MG63 (cell line): ENCODE data around the gene HMBS. TPM values are rescaled to one million over a fixed set of nuclear protein-coding genes. Genes with fewer than 3 reads are reported as not detected.
A peak's percentile ranks its signal among the peaks of the same experiment; 100 is the strongest.
"Not testable (repeated sequence)": the region's sequence is repeated elsewhere in the genome, so short reads cannot be mapped to it uniquely, and the experiment has no call there.

Source experiments
- DNase-seq: peaks from one replicate; pipeline ENCODE4 v3.0.0-alpha.2; 2020
- H3K27me3 ChIP-seq: fragments of 250-450 bp; sonication (Bioruptor Pico); 2 replicates; pipeline ENCODE4 v1.5.1; 2020; ENCODE audit warnings: mild to moderate bottlenecking, moderate library complexity
- H3K36me3 ChIP-seq: fragments of 250-450 bp; sonication (Bioruptor Pico); 2 replicates; pipeline ENCODE4 v1.5.1; 2020; ENCODE audit warnings: mild to moderate bottlenecking, moderate library complexity
- H3K4me3 ChIP-seq: fragments of 250-450 bp; sonication (Bioruptor Pico); 2 replicates; pipeline ENCODE4 v1.5.1; 2020; ENCODE audit warnings: mild to moderate bottlenecking, moderate library complexity
- H3K9me3 ChIP-seq: fragments of 250-450 bp; sonication (Bioruptor Pico); 2 replicates; pipeline ENCODE4 v1.5.1; 2020; ENCODE audit warnings: mild to moderate bottlenecking, moderate library complexity
- total RNA-seq: library from RNA; depleted of rRNA; stranded (reverse); fragments of >200 nt; shearing (Covaris generic); gene quantifications from 2 replicates; pipeline ENCODE4 v1.2.3, GENCODE V29; 2014; ENCODE audit warnings: low replicate concordance

HMBS gene
- total RNA-seq, 1 experiment from 2014 or later, result 54.7 TPM

DNA sequence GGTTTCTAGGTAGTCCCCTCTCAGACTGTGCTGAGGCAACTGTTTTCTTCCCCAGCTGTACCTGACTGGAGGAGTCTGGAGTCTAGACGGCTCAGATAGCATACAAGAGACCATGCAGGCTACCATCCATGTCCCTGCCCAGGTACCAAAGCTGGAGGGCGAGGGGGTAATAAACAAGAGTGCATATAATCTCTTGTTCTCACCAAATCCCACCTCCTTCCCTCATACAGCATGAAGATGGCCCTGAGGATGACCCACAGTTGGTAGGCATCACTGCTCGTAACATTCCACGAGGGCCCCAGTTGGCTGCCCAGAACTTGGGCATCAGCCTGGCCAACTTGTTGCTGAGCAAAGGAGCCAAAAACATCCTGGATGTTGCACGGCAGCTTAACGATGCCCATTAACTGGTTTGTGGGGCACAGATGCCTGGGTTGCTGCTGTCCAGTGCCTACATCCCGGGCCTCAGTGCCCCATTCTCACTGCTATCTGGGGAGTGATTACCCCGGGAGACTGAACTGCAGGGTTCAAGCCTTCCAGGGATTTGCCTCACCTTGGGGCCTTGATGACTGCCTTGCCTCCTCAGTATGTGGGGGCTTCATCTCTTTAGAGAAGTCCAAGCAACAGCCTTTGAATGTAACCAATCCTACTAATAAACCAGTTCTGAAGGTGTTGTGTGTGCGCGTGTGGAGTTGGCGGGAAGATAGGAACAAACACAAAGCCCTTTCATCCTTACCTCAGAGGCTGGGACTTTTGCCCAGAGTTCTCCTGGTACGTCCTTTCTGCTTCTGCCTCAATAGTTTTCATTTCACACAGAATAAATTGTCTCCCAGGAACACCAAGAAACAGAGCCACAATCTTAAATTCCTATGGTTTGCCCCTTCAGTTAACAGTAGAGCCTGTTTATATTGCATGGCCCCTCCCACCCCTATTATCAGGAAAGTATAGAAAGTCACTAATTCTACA is 8.5 kb downstream of the HMBS start:
- peak; percentile 36 for DNase-seq
- peak overlapping the region; percentile 79 for H3K4me3 ChIP-seq
- no peaks in the 10 kb centered on the region for H3K27me3 ChIP-seq
- H3K9me3 ChIP-seq, result no peaks in the 10 kb centered on the region
- peaks cover 63% of the 10 kb centered on the region for H3K36me3 ChIP-seq

DNA sequence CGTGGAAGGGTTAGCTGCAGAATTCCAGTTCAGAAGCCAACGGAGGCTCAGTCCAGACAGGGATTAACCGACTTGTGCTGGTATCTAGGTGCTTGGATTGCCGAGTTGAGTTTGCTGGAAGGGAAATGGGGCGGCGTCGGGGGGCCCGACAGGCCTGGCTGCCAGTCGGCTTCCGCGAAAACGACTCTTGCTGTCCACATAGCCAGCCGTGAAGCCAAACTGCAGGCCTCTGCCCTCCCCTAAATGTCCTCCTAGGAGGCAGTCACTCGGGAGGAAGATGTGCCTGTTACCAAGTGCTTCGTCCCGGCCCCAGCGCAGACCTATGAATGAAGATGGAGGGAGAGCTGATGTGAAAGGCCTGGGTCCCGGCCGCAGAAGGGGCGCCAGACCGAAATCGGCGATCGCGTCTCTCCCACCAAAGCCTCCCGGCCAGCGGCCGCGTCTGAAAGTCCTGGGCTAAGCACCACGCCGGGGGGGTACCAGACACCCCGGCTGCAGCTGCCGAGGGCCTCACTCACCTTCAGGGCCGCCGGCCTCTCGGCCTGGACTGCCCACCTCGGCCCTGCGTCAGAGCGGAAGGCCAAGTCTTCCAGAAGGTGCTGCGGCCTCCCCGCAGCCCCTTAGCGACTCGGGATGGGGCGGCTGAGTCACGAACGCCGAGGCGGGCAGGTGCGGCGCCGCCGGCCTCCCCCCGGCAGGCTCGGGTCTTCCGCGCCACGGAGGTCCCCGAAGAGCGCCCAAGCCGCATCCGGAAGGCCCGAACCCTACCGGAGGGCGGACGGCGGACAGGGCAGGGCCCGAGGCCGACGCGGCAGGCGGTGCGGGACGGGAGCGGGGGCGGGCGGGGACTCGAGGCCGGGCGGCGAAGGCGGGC is 9.5 kb downstream of the HMBS start:
- no peaks in the 10 kb centered on the region for H3K9me3 ChIP-seq
- peak overlapping the region; percentile 79 for H3K4me3 ChIP-seq
- peaks cover 71% of the 10 kb centered on the region for H3K36me3 ChIP-seq
- no peaks in the 10 kb centered on the region for H3K27me3 ChIP-seq
- peak; percentile 19 for DNase-seq

DNA sequence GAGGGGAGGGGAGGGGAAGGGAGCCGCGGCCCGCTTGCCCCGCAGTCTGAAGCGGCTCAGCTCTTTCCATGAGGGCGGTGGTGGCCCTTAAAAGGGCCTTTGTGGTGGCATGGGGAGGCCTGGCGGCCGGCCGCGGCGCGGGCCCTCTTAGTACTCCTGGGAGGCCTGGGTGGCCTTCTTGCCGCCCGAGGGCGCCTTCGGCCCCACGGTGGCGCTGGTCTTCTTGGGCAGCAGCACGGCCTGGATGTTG is 10.1 kb downstream of the HMBS start:
- Histone ChIP-seq H3K4me3 (peak overlapping the region; percentile 79), H3K9me3 (no peaks in the 10 kb centered on the region), H3K27me3 (no peaks in the 10 kb centered on the region), H3K36me3 (peaks cover 71% of the 10 kb centered on the region)
- peak; percentile 78 for DNase-seq

DNA sequence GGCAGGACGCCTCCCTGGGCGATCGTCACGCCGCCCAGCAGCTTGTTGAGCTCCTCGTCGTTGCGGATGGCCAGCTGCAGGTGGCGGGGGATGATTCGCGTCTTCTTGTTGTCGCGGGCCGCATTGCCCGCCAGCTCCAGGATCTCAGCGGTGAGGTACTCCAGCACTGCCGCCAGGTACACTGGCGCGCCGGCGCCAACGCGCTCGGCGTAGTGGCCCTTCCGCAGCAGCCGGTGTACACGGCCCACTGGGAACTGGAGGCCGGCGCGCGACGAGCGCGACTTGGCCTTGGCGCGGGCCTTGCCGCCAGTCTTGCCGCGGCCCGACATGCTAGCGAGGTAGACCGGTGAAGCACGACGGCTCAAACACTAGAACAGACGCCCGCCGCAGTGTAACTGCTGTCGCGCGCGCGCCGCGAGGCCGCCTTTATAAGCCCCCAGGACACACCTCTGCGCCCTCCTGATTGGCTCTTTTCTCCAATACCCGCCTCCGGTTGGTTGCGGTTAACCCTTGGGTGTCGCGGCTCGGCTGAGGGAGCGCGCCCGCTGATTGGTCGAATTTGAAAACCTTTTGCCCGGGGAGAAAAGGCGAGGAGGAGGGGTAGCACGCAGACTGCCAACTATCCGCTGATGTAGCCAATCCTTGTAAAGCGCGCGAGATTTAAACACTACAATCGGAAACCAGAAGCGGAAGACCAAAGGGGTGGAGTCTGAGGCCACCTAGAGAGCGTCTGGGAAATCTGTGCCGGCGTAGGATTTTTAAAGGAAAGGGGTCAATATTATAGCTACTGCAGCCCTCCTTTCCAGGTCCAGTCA is 10.6 kb downstream of the HMBS start:
- H3K27me3 ChIP-seq, result no peaks in the 10 kb centered on the region
- no peaks in the 10 kb centered on the region for H3K9me3 ChIP-seq
- DNase-seq, result peak; percentile 99
- peak overlapping the region; percentile 79 for H3K4me3 ChIP-seq
- H3K36me3 ChIP-seq, result peaks cover 74% of the 10 kb centered on the region

DNA sequence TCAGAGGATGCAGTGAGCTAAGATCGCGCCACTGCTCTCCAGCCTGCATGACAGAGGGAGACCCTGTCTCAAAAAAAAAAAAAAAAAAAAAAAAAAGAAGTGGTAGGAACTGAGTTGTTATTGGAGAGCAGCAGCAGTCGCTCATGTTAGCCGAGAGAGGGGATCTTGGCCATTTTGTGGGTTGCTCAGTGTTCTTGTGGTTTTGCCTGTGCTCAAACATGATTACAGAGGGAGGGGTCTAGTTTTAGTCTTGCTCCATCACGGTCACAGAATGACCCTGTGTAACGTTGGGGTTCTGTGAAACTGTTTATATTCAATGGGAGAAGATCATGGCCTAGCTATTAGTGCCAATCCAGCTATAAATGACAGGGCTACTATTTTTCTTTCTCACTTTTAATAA is 15.0 kb downstream of the HMBS start:
- Histone ChIP-seq H3K9me3 (no peaks in the 10 kb centered on the region), H3K36me3 (peaks cover 40% of the 10 kb centered on the region), H3K27me3 (no peaks in the 10 kb centered on the region), H3K4me3 (no peak overlapping the region; the same call in 1 of the 2 replicates)
- DNase-seq, result no peak

DNA sequence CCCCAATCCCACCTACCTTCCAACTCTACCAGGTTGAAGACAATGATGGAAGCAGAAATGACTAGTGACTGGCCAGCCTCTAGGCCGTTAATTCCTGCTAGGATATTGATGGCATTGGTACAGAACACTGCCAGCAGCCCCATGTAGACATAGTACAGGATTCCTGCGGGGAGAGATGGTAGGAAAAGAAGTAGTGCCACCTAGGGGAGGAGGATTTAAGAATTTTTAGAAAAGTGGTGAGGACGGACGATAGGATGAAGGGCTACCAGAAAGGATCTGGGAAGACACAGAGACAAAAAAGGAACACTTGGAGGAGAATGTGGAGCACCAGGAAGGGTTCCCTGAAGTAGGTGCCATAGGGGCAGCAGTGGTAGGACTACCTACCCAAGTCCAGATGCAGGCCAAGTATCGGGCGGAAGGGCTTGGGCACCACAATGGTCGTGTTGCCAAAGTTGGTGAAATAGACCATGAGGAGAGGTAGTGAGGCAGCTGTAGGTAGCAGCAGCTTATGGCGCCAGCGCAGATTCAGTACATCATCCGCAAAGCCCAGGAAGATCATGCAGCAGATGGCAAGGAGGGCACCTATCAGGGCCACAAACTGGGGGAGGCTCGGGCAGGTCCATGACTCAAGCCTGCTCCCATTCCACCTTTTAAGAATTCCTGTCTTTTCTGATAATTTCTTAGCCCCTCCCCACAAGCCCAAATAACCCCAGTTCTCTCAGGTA is 15.7 kb downstream of the HMBS start:
- DNase-seq, result peak; percentile 34
- Histone ChIP-seq H3K36me3 (peaks cover 35% of the 10 kb centered on the region), H3K27me3 (no peaks in the 10 kb centered on the region), H3K4me3 (peak overlapping the region; percentile 97), H3K9me3 (no peaks in the 10 kb centered on the region)

DNA sequence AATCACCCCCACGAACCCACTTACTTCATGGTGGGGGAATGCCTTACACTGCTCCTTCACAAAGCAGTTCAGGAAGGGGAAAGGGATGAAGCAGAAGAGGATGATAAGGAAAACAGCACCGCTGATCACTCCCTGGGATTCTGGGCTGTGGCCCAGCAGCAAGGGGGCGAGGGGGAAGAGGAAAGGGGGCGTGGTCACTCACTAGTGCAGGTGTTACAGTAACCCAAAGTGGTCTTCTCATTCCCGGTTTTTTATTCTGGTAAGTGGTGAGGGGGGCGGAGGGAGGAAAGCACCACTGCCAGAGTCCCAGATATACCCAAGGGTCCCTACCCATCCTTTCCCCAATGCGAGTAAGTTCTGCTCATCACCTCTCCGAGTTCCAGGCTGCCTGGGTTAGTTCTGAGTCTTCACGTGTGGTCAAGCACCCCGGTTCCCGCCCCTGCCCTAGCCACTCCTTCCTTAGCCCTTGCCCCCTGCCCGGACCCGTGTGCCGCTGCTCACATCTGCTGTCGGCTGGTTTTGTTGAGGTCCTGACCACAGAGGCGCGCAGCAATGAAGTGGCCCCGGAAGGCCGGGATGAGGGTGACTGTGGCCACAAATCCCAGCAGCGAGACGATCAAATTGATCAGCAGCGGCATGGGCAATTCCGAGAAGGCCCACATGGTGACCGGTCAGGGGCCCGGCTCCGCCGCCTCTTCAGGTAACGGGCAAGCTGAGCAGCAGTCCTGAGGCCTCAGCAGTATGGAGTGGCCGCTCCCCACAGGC is 16.5 kb downstream of the HMBS start:
- Histone ChIP-seq H3K27me3 (no peaks in the 10 kb centered on the region), H3K4me3 (peak overlapping the region; percentile 97), H3K36me3 (peaks cover 32% of the 10 kb centered on the region), H3K9me3 (no peaks in the 10 kb centered on the region)
- peak; percentile 60 for DNase-seq

DNA sequence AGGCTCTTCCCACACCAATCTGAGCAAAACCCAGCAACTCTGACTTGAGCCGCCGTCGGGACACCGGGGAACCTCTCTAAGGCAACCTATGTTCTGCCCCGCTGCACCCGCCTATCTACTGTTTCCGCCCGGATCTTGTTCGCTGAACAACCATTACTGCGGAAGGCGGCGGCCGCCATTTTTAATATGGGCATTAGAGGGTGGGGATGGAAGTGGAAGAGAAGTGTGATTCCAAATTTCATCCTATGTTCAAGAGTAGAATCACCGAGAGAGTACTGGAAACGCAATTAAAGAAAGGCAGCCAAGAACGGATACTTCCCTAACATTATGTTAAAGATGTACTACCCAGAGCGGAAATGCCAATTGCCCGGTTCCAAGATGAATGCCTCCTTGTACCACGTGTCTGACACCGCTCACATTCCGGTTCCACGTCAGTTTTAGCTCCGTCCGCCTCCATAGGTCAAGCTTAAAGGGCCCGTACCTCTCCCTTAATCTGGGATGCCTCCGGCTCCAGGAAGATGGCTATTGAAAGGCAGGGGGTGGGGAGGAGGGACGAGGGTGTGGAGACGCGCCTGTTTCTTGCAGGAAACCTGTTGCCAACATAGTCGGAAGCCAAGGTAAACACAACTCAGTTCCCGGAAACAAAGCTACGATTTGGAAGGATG is 17.2 kb downstream of the HMBS start, which contains the start of gene DPAGT1:
Gene DPAGT1, minus strand, starts transcription at position 95 of the 665 bp plus-strand sequence. CDS start 198 bp downstream, outside the sequence.
- H3K4me3 ChIP-seq, result peak within 1 kb of the TSS; percentile 97
- DNase-seq, result peak; percentile 97
- peaks cover 25% of the 10 kb centered on the region for H3K36me3 ChIP-seq
- H3K27me3 ChIP-seq, result no peaks in the 10 kb centered on the region
- H3K9me3 ChIP-seq, result no peaks in the 10 kb centered on the region

DNA sequence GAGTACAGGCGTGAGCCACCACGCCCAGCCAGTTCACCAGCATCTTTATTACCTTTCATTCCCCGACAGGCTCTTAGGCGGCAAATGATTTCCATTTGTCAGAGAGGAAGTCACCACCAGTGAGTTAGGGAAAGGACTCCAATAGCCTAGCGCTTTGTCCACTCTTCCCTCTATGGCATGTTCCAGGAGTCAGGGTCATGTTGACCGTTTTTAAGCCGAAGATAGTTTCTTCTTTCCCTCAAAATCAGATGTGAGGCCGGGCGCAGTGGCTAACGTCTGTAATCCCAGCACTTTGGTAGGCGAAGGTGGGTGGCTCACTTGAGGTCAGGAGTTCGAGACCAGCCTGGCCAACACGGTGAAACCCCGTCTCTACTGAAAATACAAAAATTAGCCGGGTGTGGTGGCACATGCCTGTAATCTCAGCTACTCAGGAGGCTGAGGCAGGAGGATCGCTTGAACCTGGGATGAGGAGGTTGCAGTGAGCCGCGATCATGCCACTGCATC is 18.5 kb downstream of the HMBS start:
- not testable (repeated sequence) for H3K9me3 ChIP-seq, DNase-seq, H3K27me3 ChIP-seq
- Histone ChIP-seq H3K36me3 (peaks cover 12% of the 10 kb centered on the region), H3K4me3 (peak overlapping the region; percentile 97)

DNA sequence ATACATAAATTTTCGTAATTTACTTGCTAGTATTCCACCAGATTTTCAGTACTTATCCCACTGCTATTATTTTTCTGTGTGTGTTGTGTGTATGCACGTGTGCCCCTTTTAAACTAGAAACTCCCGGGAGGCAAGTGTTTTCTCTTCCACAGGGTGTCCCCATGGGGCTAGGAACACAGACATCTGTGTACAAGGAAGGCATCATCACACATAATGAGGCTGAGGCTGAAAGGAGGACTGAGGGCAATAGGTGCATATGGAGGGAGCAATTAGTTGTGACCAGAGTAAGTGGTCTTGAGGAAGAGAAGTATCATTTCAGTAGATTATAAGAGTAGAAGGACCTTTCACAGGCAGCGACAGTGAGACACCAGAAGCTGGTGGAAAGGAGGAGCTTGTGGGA is 19.1 kb downstream of the HMBS start:
- no peaks in the 10 kb centered on the region for H3K27me3 ChIP-seq
- peaks cover 6% of the 10 kb centered on the region for H3K36me3 ChIP-seq
- H3K9me3 ChIP-seq, result no peaks in the 10 kb centered on the region
- no peak overlapping the region for H3K4me3 ChIP-seq
- DNase-seq, result no peak

DNA sequence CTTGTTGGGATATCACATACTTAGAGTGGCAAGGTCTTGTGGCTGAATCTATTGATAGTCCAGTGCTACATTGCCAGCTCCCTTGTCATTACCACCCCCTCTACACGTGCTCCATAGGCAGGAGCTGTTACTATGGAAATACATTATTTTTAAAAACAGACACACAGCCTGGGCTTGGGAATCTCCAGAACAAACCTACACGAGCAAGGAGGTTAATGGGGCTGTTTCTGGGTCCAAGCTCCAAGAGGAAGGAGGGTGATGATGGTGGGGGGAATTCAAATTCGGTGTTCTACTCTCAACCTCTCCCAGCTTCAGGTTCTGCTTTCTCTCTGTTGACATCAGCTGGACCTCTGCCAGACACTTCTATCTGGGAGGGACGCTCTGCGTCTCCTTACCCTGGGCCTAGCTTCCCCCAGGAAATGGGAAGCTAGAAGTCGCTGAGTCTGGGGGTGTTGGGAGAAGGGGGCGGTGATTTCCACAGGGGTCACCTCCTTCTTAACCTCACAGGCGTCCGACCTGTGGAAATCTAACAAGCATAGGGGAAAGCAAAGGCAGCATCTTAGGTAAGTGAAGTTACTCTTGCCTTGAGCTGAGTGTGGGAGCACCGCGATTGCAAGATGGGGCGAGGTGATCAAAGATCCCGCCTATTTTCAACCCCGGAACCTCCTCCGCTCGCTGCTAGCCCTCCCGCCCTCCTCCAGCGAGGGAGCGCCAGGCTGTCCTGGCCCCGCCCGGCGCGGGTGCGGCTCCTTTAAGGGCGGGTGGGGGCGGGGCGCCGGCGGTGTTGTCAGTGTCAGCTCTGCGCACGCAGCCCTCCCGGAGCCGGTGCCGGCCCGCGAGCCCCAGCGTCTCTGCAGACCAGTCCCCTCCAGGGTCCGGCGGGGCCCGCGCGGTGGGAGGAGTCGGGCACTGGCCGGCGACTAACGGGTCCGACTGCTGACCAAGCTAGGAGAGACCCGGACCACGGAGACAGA is 22.2 kb downstream of the HMBS start, which contains the start of gene C2CD2L:
Gene C2CD2L, plus strand, starts transcription at position 781 of the 974 bp plus-strand sequence. CDS start 398 bp downstream, outside the sequence.
- no peaks in the 10 kb centered on the region for H3K9me3 ChIP-seq
- peaks cover 9% of the 10 kb centered on the region for H3K36me3 ChIP-seq
- no peaks in the 10 kb centered on the region for H3K27me3 ChIP-seq
- peak; percentile 92 for DNase-seq
- peak within 1 kb of the TSS; percentile 83 for H3K4me3 ChIP-seq

DNA sequence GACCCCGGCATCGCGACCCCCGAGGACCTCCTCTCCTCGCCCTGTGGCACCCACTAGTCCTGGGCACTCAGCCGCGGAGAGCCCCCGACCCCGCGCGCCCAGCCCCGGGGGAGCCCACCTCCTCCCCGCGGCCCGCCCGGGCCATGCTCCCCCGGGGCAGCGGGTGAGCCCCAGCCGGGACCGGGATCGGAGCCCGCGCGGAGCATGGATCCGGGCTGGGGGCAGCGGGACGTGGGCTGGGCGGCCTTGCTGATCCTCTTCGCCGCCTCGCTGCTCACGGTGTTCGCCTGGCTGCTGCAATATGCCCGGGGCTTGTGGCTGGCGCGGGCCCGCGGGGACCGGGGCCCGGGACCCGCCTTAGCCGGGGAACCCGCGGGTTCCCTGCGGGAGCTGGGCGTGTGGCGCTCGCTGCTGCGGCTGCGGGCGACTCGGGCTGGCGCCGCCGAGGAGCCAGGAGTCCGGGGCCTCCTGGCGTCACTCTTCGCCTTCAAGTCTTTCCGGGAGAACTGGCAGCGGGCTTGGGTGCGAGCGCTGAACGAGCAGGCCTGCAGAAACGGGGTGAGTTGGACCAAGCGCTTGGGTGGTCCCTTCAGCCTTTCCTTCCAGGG is 23.0 kb downstream of the HMBS start:
- peak; percentile 18 for DNase-seq
- Histone ChIP-seq H3K27me3 (no peaks in the 10 kb centered on the region), H3K36me3 (peaks cover 11% of the 10 kb centered on the region), H3K4me3 (peak overlapping the region; percentile 83), H3K9me3 (no peaks in the 10 kb centered on the region)

DNA sequence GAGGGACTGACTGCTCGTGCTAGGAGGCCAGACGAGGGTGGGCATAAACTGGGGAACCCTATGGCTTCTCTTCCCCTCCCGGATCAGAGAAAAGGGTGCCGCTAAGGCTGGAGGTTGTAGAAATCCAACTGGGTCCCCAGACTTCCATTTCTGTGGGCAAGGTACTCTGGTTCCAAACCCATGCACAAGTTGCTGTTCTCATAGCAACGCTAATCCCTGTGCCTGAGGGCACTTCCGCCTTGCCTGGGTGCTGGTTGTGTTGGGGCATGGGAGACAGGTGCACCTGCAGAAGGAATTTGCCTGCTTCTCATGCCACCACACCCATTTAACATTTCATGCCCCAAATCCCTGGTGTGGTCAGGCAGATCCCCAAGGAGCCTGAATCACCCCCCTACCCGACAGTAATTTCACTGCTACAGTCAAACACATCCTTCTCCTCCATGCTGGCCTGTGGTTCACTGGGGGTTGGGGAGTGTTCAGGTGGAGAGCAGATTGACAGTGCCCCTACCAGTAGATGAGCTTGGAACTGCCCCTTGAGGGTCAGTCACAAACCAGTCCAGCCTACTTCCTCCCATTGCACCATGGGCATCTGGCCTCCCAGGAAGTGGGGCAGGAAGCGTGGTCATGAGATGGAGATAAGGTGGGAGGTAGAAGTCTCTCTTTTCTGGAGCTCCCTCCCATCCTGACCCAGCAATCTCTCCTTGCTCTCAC is 23.6 kb downstream of the HMBS start:
- DNase-seq, result peak; percentile 17
- Histone ChIP-seq H3K9me3 (no peaks in the 10 kb centered on the region), H3K36me3 (peaks cover 11% of the 10 kb centered on the region)

More for the DNA sequence above, 23.6 kb downstream of the HMBS start:
- H3K4me3 ChIP-seq, result peak overlapping the region; percentile 83
- no peaks in the 10 kb centered on the region for H3K27me3 ChIP-seq
